Measurements from ENCODE around the gene CNBD2. TPM values are rescaled to one million over a fixed set of nuclear protein-coding genes. Genes with fewer than 3 reads are reported as not detected.
"Not testable (repeated sequence)": the region's sequence is repeated elsewhere in the genome, so short reads cannot be mapped to it uniquely, and the experiment has no call there.

CNBD2 gene
- total and polyA plus RNA-seq, 7 experiments from 2014 or later: 2.6 to 10.6 (median 7.7) TPM

DNA sequence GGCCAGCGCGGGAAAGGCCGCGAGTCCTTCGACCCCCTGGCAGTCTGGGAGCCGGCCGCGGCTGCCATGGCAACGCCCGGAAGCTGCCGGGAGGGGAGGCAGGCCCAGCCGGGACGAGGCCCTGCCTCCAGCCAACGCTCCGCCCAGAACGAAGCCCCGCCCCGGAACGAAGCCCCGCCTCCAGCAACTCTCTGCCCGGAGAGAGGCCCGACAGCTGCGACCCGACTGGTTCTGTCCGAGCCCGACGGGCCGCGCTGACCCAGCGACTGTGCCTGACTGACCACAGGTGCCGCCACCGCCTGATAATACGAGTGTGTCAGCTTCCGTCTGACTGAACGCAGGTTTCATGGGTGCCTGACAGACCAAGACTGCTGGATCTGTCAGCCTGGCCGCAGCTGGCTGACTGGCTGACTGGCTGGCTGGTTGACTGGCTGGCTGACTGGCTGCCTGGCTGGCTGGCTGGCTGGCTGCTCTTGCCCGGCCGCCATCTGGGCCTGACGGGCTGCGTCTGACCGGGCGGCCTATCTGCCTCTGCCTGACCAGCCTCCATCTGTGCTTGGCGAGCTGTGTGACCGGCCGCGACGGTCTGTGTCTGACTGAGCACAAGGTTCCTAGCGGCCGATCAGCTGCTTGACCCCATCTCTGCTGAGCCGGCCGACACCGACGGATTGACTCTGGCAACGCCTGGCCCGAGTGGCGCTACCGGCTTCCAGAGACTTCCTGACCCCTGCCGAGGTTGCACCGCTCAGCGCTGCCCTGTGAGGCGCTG, 96.5 kb downstream of the CNBD2 start:
- H3K27me3 Mint-ChIP-seq: peaks cover 0 to 57% (median 0%) of the 10 kb centered on the region in 5 donors
- Histone ChIP-seq H3K36me3 (ENCODE audit: control insufficient read depth in 2 of 3, insufficient read depth in 3 of 3, low read length in 3 of 3) (no peaks in the 10 kb centered on the region), H3K4me1 (ENCODE audit: control insufficient read depth in 2 of 2, insufficient read depth in 2 of 2, low read length in 2 of 2) (peaks cover 0 to 3% of the 10 kb centered on the region in 2 donors), H3K4me3 (ENCODE audit: low read length) (peak overlapping the region; percentile 70), H3K27me3 (ENCODE audit: control insufficient read depth in 2 of 2, insufficient read depth in 2 of 2, low read length in 2 of 2) (no peaks in the 10 kb centered on the region), H3K9me3 (ENCODE audit: control insufficient read depth in 2 of 3, low read length in 3 of 3) (no peaks in the 10 kb centered on the region), H3K27ac (ENCODE audit: low read depth, low read length) (peak overlapping the region; percentile 63)
- no peaks in the 10 kb centered on the region for H3K36me3 Mint-ChIP-seq
- ATAC-seq: peak; percentile 99
- intact Hi-C loops (cut with micrococcal nuclease): loop anchor here (1.0 to 5.0 kb wide), 5 partner anchors 14 to 783 kb away; partner anchors contain the start of genes EIF6 (in 1 of the 2) and SCAND1 (in 1 of the 2)
- ChIA-PET POLR2A (interaction anchor here (0.9 to 1.8 kb wide), 4 partner anchors 12 to 111 kb away, joined by 3 to 14 read pairs (median 5); partner anchors contain the start of gene SCAND1), CTCF (interaction anchor here (0.6 to 1.1 kb wide), 2 partner anchors 30 to 111 kb away, joined by 3 read pairs; partner anchors contain the start of gene SCAND1)
- peak overlapping the region in 8 of 9 donors; percentile 41 to 90 (median 68) for H3K27ac Mint-ChIP-seq
- peaks cover 0 to 4% (median 0%) of the 10 kb centered on the region in 11 donors for H3K9me3 Mint-ChIP-seq
- peak; percentile 83 to 97 (median 90) for DNase-seq
- H3K4me3 Mint-ChIP-seq: peak overlapping the region; percentile 81 to 92 (median 90)
- H3K4me1 Mint-ChIP-seq: peaks cover 0 to 10% (median 1%) of the 10 kb centered on the region in 7 donors

DNA sequence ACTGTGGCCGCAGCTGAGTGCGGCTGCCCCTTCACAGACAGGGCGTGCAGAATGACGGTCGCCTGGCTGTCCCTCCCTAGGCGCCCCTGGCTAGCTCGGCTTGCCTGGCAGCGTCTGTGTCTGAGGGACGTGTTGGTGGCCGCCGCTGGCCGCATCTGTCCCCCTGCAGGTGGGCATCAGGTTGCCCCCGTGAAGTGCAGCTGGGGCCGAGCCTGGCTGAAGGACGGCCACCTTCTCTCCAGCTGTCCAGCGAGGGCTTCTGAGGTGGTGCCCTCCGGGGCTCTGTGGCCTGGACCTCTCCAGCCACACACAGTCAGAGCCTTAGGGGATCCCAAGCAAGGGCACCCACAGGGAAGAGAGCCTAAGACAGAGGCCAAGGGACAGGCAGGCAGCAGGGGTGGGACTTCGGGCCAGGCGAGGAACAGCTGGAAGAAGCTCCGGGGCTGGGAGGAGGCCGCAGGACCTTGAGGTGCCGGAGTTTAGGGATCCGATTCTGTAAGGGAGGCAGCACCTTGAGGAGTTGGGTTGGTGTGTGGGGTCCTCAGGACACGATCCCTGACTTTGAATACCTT, 97.1 kb downstream of the CNBD2 start:
- H3K27me3 ChIP-seq (ENCODE audit: control insufficient read depth in 2 of 2, insufficient read depth in 2 of 2, low read length in 2 of 2): no peaks in the 10 kb centered on the region
- ATAC-seq (no peak), DNase-seq (peak in 1 of 9 donors; percentile 4)
- H3K36me3 ChIP-seq (ENCODE audit: control insufficient read depth in 2 of 3, insufficient read depth in 3 of 3, low read length in 3 of 3): no peaks in the 10 kb centered on the region
- Mint-ChIP-seq H3K4me1 (peaks cover 0 to 10% (median 1%) of the 10 kb centered on the region in 7 donors), H3K27me3 (peaks cover 0 to 56% (median 0%) of the 10 kb centered on the region in 5 donors), H3K27ac (peak overlapping the region in 2 of 9 donors; percentile 70 to 76), H3K4me3 (peak overlapping the region; percentile 81 to 92 (median 90)), H3K36me3 (no peaks in the 10 kb centered on the region), H3K9me3 (peaks cover 0 to 4% (median 0%) of the 10 kb centered on the region in 11 donors)
- H3K4me3 ChIP-seq (ENCODE audit: low read length): peak overlapping the region; percentile 70
- intact Hi-C loops (cut with micrococcal nuclease): loop anchor here (2.0 to 5.0 kb wide), 3 partner anchors 15 to 783 kb away; partner anchors contain the start of gene EIF6 (in 1 of the 2)
- no peaks in the 10 kb centered on the region for H3K9me3 ChIP-seq (ENCODE audit: control insufficient read depth in 2 of 3, low read length in 3 of 3)
- POLR2A ChIA-PET: interaction anchor here (0.9 to 1.8 kb wide), 5 partner anchors 13 to 111 kb away, joined by 3 to 14 read pairs (median 3); partner anchors contain the start of gene SCAND1
- CTCF ChIA-PET: interaction anchor here (1.1 kb wide), 1 partner anchor 30 kb away, joined by 3 read pairs; no protein-coding TSS in a partner anchor
- peak overlapping the region; percentile 63 for H3K27ac ChIP-seq (ENCODE audit: low read depth, low read length)
- peaks cover 0 to 3% of the 10 kb centered on the region in 2 donors for H3K4me1 ChIP-seq (ENCODE audit: control insufficient read depth in 2 of 2, insufficient read depth in 2 of 2, low read length in 2 of 2)

DNA sequence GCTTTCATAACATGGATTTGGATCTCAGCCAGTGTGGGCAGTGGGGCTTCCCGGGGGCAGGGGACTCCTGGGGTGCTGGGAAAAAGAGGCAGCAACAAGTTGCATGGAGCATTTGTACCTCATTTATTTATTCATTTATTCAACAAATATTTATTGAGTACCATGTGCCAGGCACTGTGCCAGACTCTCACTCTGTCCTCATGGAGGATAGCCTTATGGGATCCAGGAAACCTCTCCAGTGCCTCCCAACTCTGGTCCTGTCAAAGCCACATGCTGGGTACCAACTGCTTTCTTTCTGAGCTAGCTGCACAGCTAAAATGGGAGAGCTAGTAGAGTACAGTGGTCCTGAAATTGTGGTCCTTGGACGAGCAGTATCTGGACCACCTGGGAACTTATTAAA, 98.4 kb downstream of the CNBD2 start:
- peaks cover 0 to 3% of the 10 kb centered on the region in 2 donors for H3K4me1 ChIP-seq (ENCODE audit: control insufficient read depth in 2 of 2, insufficient read depth in 2 of 2, low read length in 2 of 2)
- no peak overlapping the region for H3K4me3 ChIP-seq (ENCODE audit: low read length)
- no peaks in the 10 kb centered on the region for H3K27me3 ChIP-seq (ENCODE audit: control insufficient read depth in 2 of 2, insufficient read depth in 2 of 2, low read length in 2 of 2)
- ChIA-PET POLR2A (interaction anchor here (1.2 to 1.5 kb wide), 2 partner anchors 16 to 113 kb away, joined by 3 read pairs; partner anchors contain the start of gene SCAND1), CTCF (no interaction called here)
- Mint-ChIP-seq H3K36me3 (no peaks in the 10 kb centered on the region), H3K4me3 (peak overlapping the region in 1 of 10 donors; percentile 69), H3K27ac (no peak overlapping the region), H3K9me3 (peaks cover 0 to 3% (median 0%) of the 10 kb centered on the region in 11 donors), H3K27me3 (peaks cover 0 to 59% (median 0%) of the 10 kb centered on the region in 5 donors), H3K4me1 (peaks cover 0 to 10% (median 1%) of the 10 kb centered on the region in 7 donors)
- no peak overlapping the region for H3K27ac ChIP-seq (ENCODE audit: low read depth, low read length)
- no peaks in the 10 kb centered on the region for H3K9me3 ChIP-seq (ENCODE audit: control insufficient read depth in 2 of 3, low read length in 3 of 3)
- intact Hi-C loops (cut with micrococcal nuclease): loop anchor here in 1 of 2 donors (5.0 kb wide), 1 partner anchor 784 kb away; the partner anchor contains the start of gene EIF6
- ATAC-seq: no peak
- no peaks in the 10 kb centered on the region for H3K36me3 ChIP-seq (ENCODE audit: control insufficient read depth in 2 of 3, insufficient read depth in 3 of 3, low read length in 3 of 3)
- no peak for DNase-seq

- CTCF ChIA-PET; H3K4me3 Mint-ChIP-seq; H3K4me1 ChIP-seq (ENCODE audit: control insufficient read depth in 2 of 2, insufficient read depth in 2 of 2, low read length in 2 of 2); H3K9me3 Mint-ChIP-seq; H3K4me3 ChIP-seq (ENCODE audit: low read length); H3K27ac Mint-ChIP-seq; ATAC-seq; H3K27me3 ChIP-seq (ENCODE audit: control insufficient read depth in 2 of 2, insufficient read depth in 2 of 2, low read length in 2 of 2); H3K36me3 Mint-ChIP-seq; DNase-seq; H3K36me3 ChIP-seq (ENCODE audit: control insufficient read depth in 2 of 3, insufficient read depth in 3 of 3, low read length in 3 of 3); H3K27ac ChIP-seq (ENCODE audit: low read depth, low read length); POLR2A ChIA-PET; H3K9me3 ChIP-seq (ENCODE audit: control insufficient read depth in 2 of 3, low read length in 3 of 3): not testable (repeated sequence)
- peaks cover 0 to 10% (median 1%) of the 10 kb centered on the region in 7 donors for H3K4me1 Mint-ChIP-seq
- peaks cover 0 to 54% (median 0%) of the 10 kb centered on the region in 5 donors for H3K27me3 Mint-ChIP-seq
- intact Hi-C loops (cut with micrococcal nuclease): loop anchor here in 1 of 2 donors (5.0 kb wide), 1 partner anchor 786 kb away; the partner anchor contains the start of gene EIF6
Observed at GRCh38 chr20:36068526-36068925, 100.1 kb downstream of the CNBD2 start.

DNA sequence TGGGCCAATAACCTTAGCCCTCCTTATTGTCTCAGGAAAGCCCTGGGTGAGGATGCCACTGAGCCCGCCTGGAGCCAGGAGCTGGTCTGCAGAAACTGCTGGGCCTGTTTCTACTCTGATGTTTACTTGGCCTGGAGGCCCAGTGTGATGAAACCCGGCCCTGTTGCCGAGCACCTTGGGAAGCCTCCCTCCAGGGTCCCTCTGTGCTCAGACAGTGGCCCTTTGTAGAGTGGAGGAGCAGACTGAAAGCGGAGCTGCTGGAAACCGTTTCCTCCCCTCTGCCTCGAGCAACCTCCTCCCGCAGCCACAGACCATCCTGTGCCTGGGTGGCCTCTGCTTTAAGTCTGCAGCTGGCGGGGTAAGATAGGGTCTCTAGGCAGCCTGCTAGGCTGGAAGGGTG, 102.1 kb downstream of the CNBD2 start:
- Histone ChIP-seq H3K4me1 (ENCODE audit: control insufficient read depth in 2 of 2, insufficient read depth in 2 of 2, low read length in 2 of 2) (no peaks in the 10 kb centered on the region), H3K27me3 (ENCODE audit: control insufficient read depth in 2 of 2, insufficient read depth in 2 of 2, low read length in 2 of 2) (no peaks in the 10 kb centered on the region), H3K36me3 (ENCODE audit: control insufficient read depth in 2 of 3, insufficient read depth in 3 of 3, low read length in 3 of 3) (no peaks in the 10 kb centered on the region), H3K27ac (ENCODE audit: low read depth, low read length) (no peak overlapping the region), H3K4me3 (ENCODE audit: low read length) (no peak overlapping the region), H3K9me3 (ENCODE audit: control insufficient read depth in 2 of 3, low read length in 3 of 3) (no peaks in the 10 kb centered on the region)
- Mint-ChIP-seq H3K27ac (no peak overlapping the region), H3K4me3 (no peak overlapping the region), H3K27me3 (peaks cover 0 to 49% (median 0%) of the 10 kb centered on the region in 5 donors), H3K36me3 (no peaks in the 10 kb centered on the region), H3K9me3 (peaks cover 0 to 1% (median 0%) of the 10 kb centered on the region in 11 donors), H3K4me1 (peaks cover 0 to 4% (median 0%) of the 10 kb centered on the region in 7 donors)
- intact Hi-C loops (cut with micrococcal nuclease): no loop called here
- ATAC-seq: no peak
- ChIA-PET CTCF (interaction anchor here (0.9 kb wide), 1 partner anchor 75 kb away, joined by 3 read pairs; no protein-coding TSS in a partner anchor), POLR2A (no interaction called here)
- no peak for DNase-seq

DNA sequence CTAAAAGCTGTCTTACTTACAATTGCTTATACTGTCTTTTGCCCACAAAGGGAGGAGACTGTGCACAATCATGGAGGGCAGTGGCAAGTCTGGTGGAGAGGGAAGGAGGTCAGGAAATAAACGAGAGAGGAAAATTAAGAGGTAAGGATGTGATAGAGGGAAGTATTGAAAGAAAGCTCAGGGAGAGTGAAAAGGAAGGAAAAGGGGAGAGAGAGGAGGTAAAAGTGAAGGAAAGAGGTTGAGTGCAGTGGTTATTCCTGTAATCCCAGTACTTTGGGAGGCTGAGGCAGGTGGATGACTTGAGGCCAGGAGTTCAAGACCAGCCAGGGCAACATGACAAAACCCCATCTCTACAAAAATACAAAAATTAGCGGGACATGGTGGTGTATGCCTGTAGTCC, 103.5 kb downstream of the CNBD2 start:
- Histone ChIP-seq H3K9me3 (ENCODE audit: control insufficient read depth in 2 of 3, low read length in 3 of 3) (no peaks in the 10 kb centered on the region), H3K36me3 (ENCODE audit: control insufficient read depth in 2 of 3, insufficient read depth in 3 of 3, low read length in 3 of 3) (no peaks in the 10 kb centered on the region), H3K4me1 (ENCODE audit: control insufficient read depth in 2 of 2, insufficient read depth in 2 of 2, low read length in 2 of 2) (no peaks in the 10 kb centered on the region), H3K27ac (ENCODE audit: low read depth, low read length) (no peak overlapping the region), H3K4me3 (ENCODE audit: low read length) (no peak overlapping the region), H3K27me3 (ENCODE audit: control insufficient read depth in 2 of 2, insufficient read depth in 2 of 2, low read length in 2 of 2) (no peaks in the 10 kb centered on the region)
- Mint-ChIP-seq H3K4me1 (peaks cover 0 to 4% (median 0%) of the 10 kb centered on the region in 7 donors), H3K27ac (no peak overlapping the region), H3K36me3 (no peaks in the 10 kb centered on the region), H3K9me3 (peaks cover 0 to 1% (median 0%) of the 10 kb centered on the region in 11 donors), H3K27me3 (peaks cover 0 to 44% (median 5%) of the 10 kb centered on the region in 5 donors), H3K4me3 (no peak overlapping the region)
- ATAC-seq (no peak), DNase-seq (no peak)
- POLR2A ChIA-PET: interaction anchor here (1.0 kb wide), 1 partner anchor 15 kb away, joined by 3 read pairs; no protein-coding TSS in a partner anchor
- CTCF ChIA-PET: interaction anchor here (0.6 kb wide), 1 partner anchor 68 kb away, joined by 3 read pairs; no protein-coding TSS in a partner anchor
- intact Hi-C loops (cut with micrococcal nuclease): no loop called here

Data from naive thymus-derived CD4-positive, alpha-beta T cell (primary cell).